GM12878 (cell line): ENCODE results near the gene MAB21L1. TPM values are rescaled to one million over a fixed set of nuclear protein-coding genes. Genes with fewer than 3 reads are reported as not detected.

Experiments
- ATAC-seq: fragments of 200-7000 bp; cut with Tn5 transposase; 3 replicates; pipeline ENCODE4 v1.9.1; 2020; ENCODE audit warnings: mild to moderate bottlenecking, moderate library complexity
- BruUV-seq: library from RNA; stranded (reverse); fragments of 400-500 nt; replicated peaks from 2 replicates; lab custom pipeline; 2021; lab: Mats Ljungman, UMichigan
- CTCF ChIA-PET: fragments of 300-600 bp; sonication (Branson Sonifier 250); formaldehyde crosslinking; extraction: SDS; loops from one replicate; lab custom pipeline; 2021; ENCODE audit warnings: inconsistent platforms; lab: Yijun Ruan, JAX
- POLR2A ChIA-PET: fragments of 350-600 bp; formaldehyde crosslinking; extraction: SDS; loops from one replicate; lab custom pipeline; 2021; ENCODE audit warnings: inconsistent platforms; lab: Charles Lee
- RAD21 ChIA-PET: fragments of 300-600 bp; sonication (Branson Sonifier 250); formaldehyde crosslinking; loops from one replicate; lab custom pipeline; 2023; ENCODE audit warnings: antibody characterized with exemption; ENCODE audit not compliant: unreplicated experiment; lab: Charles Lee
- SMC1A ChIA-PET: fragments of 300-600 bp; sonication (Branson Sonifier 250); formaldehyde crosslinking; loops from one replicate; lab custom pipeline; 2023; ENCODE audit not compliant: unreplicated experiment, uncharacterized antibody; lab: Charles Lee
- DNase-seq: peaks from one replicate; pipeline ENCODE4 v3.0.0-alpha.2; 2011; ENCODE audit warnings: low read depth, low spot score
- FAIRE-seq: peaks from 3 replicates; lab custom pipeline; 2011; peaks lifted over from hg19 to GRCh38; lab: Jason Lieb, UNC
- H2AFZ ChIP-seq: 2 replicates; pipeline ENCODE4 v1.6.0; 2011; ENCODE audit warnings: low read depth, low read length, control low read depth; ENCODE audit not compliant: control insufficient read depth
- H3K27ac ChIP-seq: 2 replicates; pipeline ENCODE4 v1.5.1; 2011; ENCODE audit warnings: control low read depth; ENCODE audit not compliant: control insufficient read depth, insufficient read depth
- H3K27me3 ChIP-seq, 2 experiments: replicated peaks in 1 of 2; 2 replicates each; pipeline versions ENCODE4 v1.6.0 to v1.6.1; 2011; ENCODE audit warnings: low read length in 1 of 2; ENCODE audit not compliant: control insufficient read depth in 2 of 2, insufficient read depth in 2 of 2
- H3K36me3 ChIP-seq, 2 experiments: 2 replicates each; pipeline ENCODE4 v1.5.1; 2011; ENCODE audit warnings: low read length in 1 of 2; ENCODE audit not compliant: control insufficient read depth in 2 of 2, insufficient read depth in 2 of 2
- H3K4me1 ChIP-seq: 2 replicates; pipeline ENCODE4 v1.6.1; 2011; ENCODE audit warnings: mild to moderate bottlenecking, low read length, moderate library complexity, mixed read lengths; ENCODE audit not compliant: control insufficient read depth, insufficient read depth
- H3K4me2 ChIP-seq: 2 replicates; pipeline ENCODE4 v1.6.0; 2011; ENCODE audit warnings: control low read depth; ENCODE audit not compliant: control insufficient read depth, insufficient read depth
- H3K4me3 ChIP-seq: fragments of 200-600 bp; sonication (generic); 2 replicates; pipeline ENCODE4 v1.5.1; 2016
- H3K79me2 ChIP-seq: 2 replicates; pipeline ENCODE4 v1.6.0; 2011; ENCODE audit warnings: low read length; ENCODE audit not compliant: control insufficient read depth, insufficient read depth
- H3K9ac ChIP-seq: 2 replicates; pipeline ENCODE4 v1.8.0; 2011; ENCODE audit warnings: low read length, control low read depth, mixed read lengths; ENCODE audit not compliant: control insufficient read depth, insufficient read depth
- H3K9me3 ChIP-seq: replicated peaks from 3 replicates; pipeline ENCODE4 v1.5.1; 2011; ENCODE audit warnings: mild to moderate bottlenecking, low read length; ENCODE audit not compliant: control insufficient read depth, insufficient read depth
- H4K20me1 ChIP-seq: 2 replicates; pipeline ENCODE4 v1.6.0; 2011; ENCODE audit not compliant: control insufficient read depth, insufficient read depth
- CEBPZ ChIP-seq: fragments of 150-350 bp; IDR thresholded peaks from 2 replicates; pipeline ENCODE4 v1.6.1; 2016; ENCODE audit warnings: low read depth, low read length
- ETV6 ChIP-seq, 2 experiments: fragments of 450-650 bp in 1 of 2; IDR thresholded peaks in 1 of 2; conservative IDR thresholded peaks in 1 of 2; 2 replicates each; pipeline ENCODE4 v1.6.1; 2014; ENCODE audit warnings: antibody characterized with exemption in 1 of 2, borderline replicate concordance in 1 of 2, low read depth in 1 of 2, mild to moderate bottlenecking in 1 of 2, moderate library complexity in 1 of 2
- EZH2 ChIP-seq: IDR thresholded peaks from 2 replicates; pipeline ENCODE4 v1.6.1; 2012; ENCODE audit warnings: low read depth, mild to moderate bottlenecking, control low read depth, inconsistent platforms, low read length, borderline replicate concordance; ENCODE audit not compliant: control insufficient read depth
- FOS ChIP-seq: IDR thresholded peaks from 3 replicates; pipeline ENCODE4 v1.6.1; 2011; ENCODE audit warnings: borderline replicate concordance; ENCODE audit not compliant: insufficient read length; ENCODE audit errors: extremely low read depth
- FOXM1 ChIP-seq: IDR thresholded peaks from 2 replicates; pipeline ENCODE4 v1.6.1; 2012; ENCODE audit warnings: low read depth, mild to moderate bottlenecking, inconsistent platforms, low read length, moderate library complexity
- MXI1 ChIP-seq: fragments of 150-350 bp; IDR thresholded peaks from 2 replicates; pipeline ENCODE4 v1.6.1; 2011; ENCODE audit warnings: low read depth, mild to moderate bottlenecking, inconsistent platforms, low read length, improper control_type of control experiment
- POLR2A ChIP-seq: IDR thresholded peaks from 2 replicates; pipeline ENCODE4 v1.6.1; 2011; ENCODE audit warnings: low read depth, mild to moderate bottlenecking, low read length
- STAT1 ChIP-seq: fragments of 450-650 bp; conservative IDR thresholded peaks from 2 replicates; pipeline ENCODE4 v1.6.1; 2014; ENCODE audit warnings: antibody characterized with exemption, mild to moderate bottlenecking
- ZNF274 ChIP-seq: IDR thresholded peaks from one replicate; pipeline ENCODE4 v1.8.0; 2011; ENCODE audit not compliant: insufficient read length, insufficient read depth
- ZZZ3 ChIP-seq: IDR thresholded peaks from 2 replicates; pipeline ENCODE4 v1.6.1; 2011; ENCODE audit warnings: low read depth; ENCODE audit not compliant: control insufficient read depth, insufficient read length
- WGBS: methylation state at CpG from one replicate; pipeline ENCODE4 v1.1.6; 2016; ENCODE audit warnings: low lambda C conversion rate; ENCODE audit not compliant: insufficient replicate concordance, insufficient coverage; ENCODE audit errors: missing lambda C conversion rate; 5-methylcytosine and 5-hydroxymethylcytosine counted together
- in situ Hi-C: fragments of 300-500 bp; cut with MboI; formaldehyde crosslinking; loops from 9 replicates; pipeline ENCODE4 v1.14.3; 2018; ENCODE audit warnings: mixed read lengths
- intact Hi-C: fragments of 100-400 bp; cut with micrococcal nuclease; formaldehyde crosslinking; loops from one replicate; pipeline ENCODE4 v1.14.2; 2022; ENCODE audit not compliant: unreplicated experiment
- polyA plus RNA-seq, 11 experiments: library from polyadenylated mRNA; depleted of rRNA in 4 of 11; unstranded in 6 of 11; stranded (reverse) in 5 of 11; fragments of >200 nt; fragmentation: Nextera tagmentation in 4 of 11; fragmentation: Illumina TruSeq in 1 of 11; extraction: Ambion mirVana in 4 of 11; extraction: Trizol in 1 of 11; gene quantifications; 1 replicate in 1 of 11; 2 replicates in 10 of 11; pipeline versions ENCODE4 v1.2.1 to v1.2.3, GENCODE V29; 2011 to 2016; ENCODE audit warnings: inconsistent platforms in 2 of 11, missing spikeins in 2 of 11, low read depth in 1 of 11
- total RNA-seq, 4 experiments: library from RNA; depleted of rRNA in 3 of 4; stranded (reverse); fragments of >200 nt in 3 of 4; fragmentation: Illumina TruSeq in 1 of 4; extraction: Trizol in 1 of 4; gene quantifications; 2 replicates each; pipeline versions ENCODE4 v1.2.1 to v1.2.3, GENCODE V29; 2013 to 2021

Gene MAB21L1
- total and polyA plus RNA-seq, 10 of the 15 experiments (the other 5 are each of a cell fraction or from before 2014, with no cell fraction given): 0.01 to 0.05 TPM; not detected in 8

DNA sequence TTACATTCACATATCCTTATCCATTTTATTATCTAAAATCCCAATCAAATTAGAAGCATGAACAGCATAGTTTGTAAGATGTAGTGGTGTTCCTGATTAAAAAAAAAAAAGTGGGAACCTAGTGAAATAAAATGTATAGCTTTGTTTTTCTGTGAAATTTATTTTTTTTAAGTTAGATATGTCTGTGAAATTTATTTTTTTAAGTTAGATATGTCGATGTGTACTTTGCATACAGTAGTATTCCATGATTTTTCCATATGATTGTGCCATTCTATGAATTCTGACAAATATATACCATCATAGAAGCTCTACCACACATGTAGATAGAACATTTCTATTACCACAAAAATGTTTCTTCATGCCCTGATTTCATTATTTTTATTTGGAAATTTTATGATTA, 6.0 kb upstream of the MAB21L1 start:
- DNase-seq: no peak
- Histone ChIP-seq H3K27me3 (peaks cover 0 to 5% of the 10 kb centered on the region in 2 experiments; a peak in 2 of 4 replicates), H3K9ac (no peak overlapping the region), H3K9me3 (no peaks in the 10 kb centered on the region), H3K79me2 (no peaks in the 10 kb centered on the region), H3K4me1 (no peaks in the 10 kb centered on the region), H4K20me1 (no peaks in the 10 kb centered on the region), H3K4me2 (no peak overlapping the region), H3K27ac (no peak overlapping the region), H2AFZ (no peak overlapping the region), H3K4me3 (no peak overlapping the region), H3K36me3 (no peaks in the 10 kb centered on the region)
- POLR2A ChIA-PET: no interaction called here
- WGBS: 6% methylated on average over 1 of the region's 1 CpG
- intact Hi-C loops (no loop called here), in situ Hi-C loops (no loop called here)
- no peak for ATAC-seq
- no peak for FAIRE-seq
- RAD21 ChIA-PET: no interaction called here
- SMC1A ChIA-PET: no interaction called here
- TF ChIP-seq FOXM1: no peak
- TF ChIP-seq POLR2A: no peak
- no peak for TF ChIP-seq ZNF274
- CTCF ChIA-PET: no interaction called here
- no TSS peak for BruUV-seq

- intact Hi-C loops: no loop called here
- H2AFZ ChIP-seq: no peak overlapping the region
- H3K79me2 ChIP-seq: no peaks in the 10 kb centered on the region
- no peaks in the 10 kb centered on the region for H4K20me1 ChIP-seq
- no peak overlapping the region for H3K9ac ChIP-seq
- no peaks in the 10 kb centered on the region for H3K9me3 ChIP-seq
- no peaks in the 10 kb centered on the region for H3K4me1 ChIP-seq
- TF ChIP-seq FOS (no peak), ETV6 (conservative IDR thresholded peaks at IDR 0.05 in 1 of 2, IDR thresholded peaks at IDR 0.05 in 1 of 2; ENCODE audit: borderline replicate concordance in 1 of 2, low read depth in 1 of 2) (no peak), CEBPZ (no peak), MXI1 (no peak), EZH2 (no peak), ZZZ3 (no peak), STAT1 (no peak)
- TF ChIP-seq, all 136 proteins: peak for 0
- no TSS peak for BruUV-seq
- ATAC-seq (no peak), FAIRE-seq (no peak), DNase-seq (no peak)
- in situ Hi-C loops: no loop called here
- ChIA-PET RAD21 (no interaction called here), SMC1A (no interaction called here), POLR2A (no interaction called here), CTCF (no interaction called here)
- no peak overlapping the region for H3K4me2 ChIP-seq
- no peaks in the 10 kb centered on the region for H3K36me3 ChIP-seq
- no peak overlapping the region for H3K4me3 ChIP-seq
- peaks cover 0 to 7% of the 10 kb centered on the region in 2 experiments; a peak in 3 of 4 replicates for H3K27me3 ChIP-seq
- 0% methylated on average over 2 of the region's 2 CpGs for WGBS
- no peak overlapping the region for H3K27ac ChIP-seq
Observed at GRCh38 chr13:35481777-35482176, 5.3 kb upstream of the MAB21L1 start.
